Cardiac muscle cell (in vitro differentiated cells and primary cell): ENCODE results near the gene C1R. TPM values are rescaled to one million over a fixed set of nuclear protein-coding genes. Genes with fewer than 3 reads are reported as not detected.
A peak's percentile ranks its signal among the peaks of the same experiment; 100 is the strongest.
"Not testable (repeated sequence)": the region's sequence is repeated elsewhere in the genome, so short reads cannot be mapped to it uniquely, and the experiment has no call there.

Experiments used
- DNase-seq, 2 donors: peaks; one replicate each; pipeline versions ENCODE4 v3.0.0 to v3.0.0-alpha.2; 2010 to 2017; ENCODE audit warnings: low read depth in 1 of 2, low spot score in 1 of 2
- H3K27ac ChIP-seq: fragments of 200-600 bp; sonication (generic); 2 replicates; pipeline ENCODE4 v1.5.1; 2016
- H3K27me3 ChIP-seq: fragments of 200-600 bp; sonication (generic); 2 replicates; pipeline ENCODE4 v1.6.0; 2016; ENCODE audit warnings: control low read depth
- H3K36me3 ChIP-seq: fragments of 200-600 bp; sonication (generic); 2 replicates; pipeline ENCODE4 v1.5.1; 2016; ENCODE audit warnings: control low read depth
- H3K4me1 ChIP-seq: fragments of 200-600 bp; sonication (generic); 2 replicates; pipeline ENCODE4 v1.8.1; 2017; ENCODE audit warnings: low read depth, mild to moderate bottlenecking, mixed run types
- H3K4me3 ChIP-seq: fragments of 200-600 bp; sonication (generic); 2 replicates; pipeline ENCODE4 v1.5.1; 2016; ENCODE audit warnings: mild to moderate bottlenecking
- H3K9me3 ChIP-seq: fragments of 200-600 bp; sonication (generic); 2 replicates; pipeline ENCODE4 v1.5.1; 2017; ENCODE audit warnings: low read depth, mild to moderate bottlenecking, control low read depth
- polyA plus RNA-seq: library from polyadenylated mRNA; unstranded; fragments of >200 nt; fragmentation: Nextera tagmentation; extraction: Ambion mirVana; gene quantifications from 2 replicates; pipeline ENCODE4 v1.2.1, GENCODE V29; 2016
- total RNA-seq: library from RNA; depleted of rRNA; stranded (reverse); fragments of >200 nt; gene quantifications from 2 replicates; pipeline ENCODE4 v1.2.3, GENCODE V29; 2016
- TF ChIP-seq, protein P1 (sequence below): IDR thresholded peaks from 2 replicates; pipeline ENCODE4 v1.5.1; 2012; ENCODE audit warnings: low read depth, mild to moderate bottlenecking, low read length

C1R gene
- total and polyA plus RNA-seq, 2 experiments from 2014 or later: 1.5 to 2.4 TPM

DNA sequence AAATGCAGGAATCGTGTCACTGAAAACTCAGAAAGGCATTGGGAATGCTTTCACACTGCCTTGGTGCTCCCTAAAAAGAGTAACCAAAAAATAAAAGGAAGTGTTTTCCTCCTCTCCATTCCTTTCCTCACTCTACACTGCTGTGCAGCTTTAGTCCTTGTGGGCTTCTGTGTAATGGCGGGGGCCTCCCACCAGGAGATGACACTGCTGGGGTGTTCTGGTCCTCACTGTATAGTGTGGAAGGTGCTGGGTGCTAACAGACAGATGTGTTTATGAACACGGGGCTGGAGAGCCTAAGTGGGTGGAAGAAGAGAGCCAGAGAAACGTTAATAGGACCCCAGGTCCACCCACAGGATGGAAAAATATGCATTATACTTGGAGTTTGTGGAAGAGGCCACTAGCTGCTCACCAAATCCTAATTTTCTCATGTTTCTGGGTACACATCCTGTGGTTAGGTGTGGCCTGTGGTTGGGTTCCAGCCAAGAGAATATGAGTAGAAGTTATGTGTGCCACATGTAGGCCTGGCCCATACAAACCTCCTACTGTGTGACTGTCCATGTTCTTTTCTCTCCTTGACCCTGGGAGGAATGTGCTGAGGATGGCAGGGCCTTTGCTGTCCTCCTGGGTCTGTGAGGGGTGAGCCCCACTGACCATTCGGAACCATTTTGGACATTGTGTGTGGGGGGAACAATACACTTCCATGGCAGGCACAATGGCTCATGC, 45.7 kb downstream of the C1R start:
- no peak overlapping the region for H3K4me3 ChIP-seq
- TF ChIP-seq, protein P1, sequence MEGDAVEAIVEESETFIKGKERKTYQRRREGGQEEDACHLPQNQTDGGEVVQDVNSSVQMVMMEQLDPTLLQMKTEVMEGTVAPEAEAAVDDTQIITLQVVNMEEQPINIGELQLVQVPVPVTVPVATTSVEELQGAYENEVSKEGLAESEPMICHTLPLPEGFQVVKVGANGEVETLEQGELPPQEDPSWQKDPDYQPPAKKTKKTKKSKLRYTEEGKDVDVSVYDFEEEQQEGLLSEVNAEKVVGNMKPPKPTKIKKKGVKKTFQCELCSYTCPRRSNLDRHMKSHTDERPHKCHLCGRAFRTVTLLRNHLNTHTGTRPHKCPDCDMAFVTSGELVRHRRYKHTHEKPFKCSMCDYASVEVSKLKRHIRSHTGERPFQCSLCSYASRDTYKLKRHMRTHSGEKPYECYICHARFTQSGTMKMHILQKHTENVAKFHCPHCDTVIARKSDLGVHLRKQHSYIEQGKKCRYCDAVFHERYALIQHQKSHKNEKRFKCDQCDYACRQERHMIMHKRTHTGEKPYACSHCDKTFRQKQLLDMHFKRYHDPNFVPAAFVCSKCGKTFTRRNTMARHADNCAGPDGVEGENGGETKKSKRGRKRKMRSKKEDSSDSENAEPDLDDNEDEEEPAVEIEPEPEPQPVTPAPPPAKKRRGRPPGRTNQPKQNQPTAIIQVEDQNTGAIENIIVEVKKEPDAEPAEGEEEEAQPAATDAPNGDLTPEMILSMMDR: no peak
- DNase-seq: no peak

DNA sequence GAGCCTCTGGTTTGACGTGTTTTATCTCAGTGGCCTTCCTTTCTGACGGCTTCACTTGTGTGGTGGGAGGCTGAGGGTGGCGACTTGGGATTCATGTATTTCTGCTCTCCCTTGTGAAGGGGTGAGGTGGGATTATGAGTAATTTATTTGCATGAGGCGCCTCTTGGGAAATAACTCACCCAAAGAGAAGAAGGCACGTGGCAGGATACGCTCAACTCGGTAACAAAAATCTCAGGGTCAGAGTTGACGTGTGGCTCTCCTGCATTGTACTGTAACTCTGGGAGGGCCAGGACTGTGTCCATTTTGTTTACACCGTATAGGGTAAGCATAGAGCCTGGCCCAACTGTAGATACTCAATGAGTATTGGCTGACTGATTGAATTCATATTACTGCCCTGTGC, 46.3 kb downstream of the C1R start:
- Histone ChIP-seq H3K9me3 (no peaks in the 10 kb centered on the region), H3K4me3 (no peak overlapping the region), H3K27ac (no peak overlapping the region), H3K36me3 (no peaks in the 10 kb centered on the region), H3K4me1 (no peaks in the 10 kb centered on the region), H3K27me3 (no peaks in the 10 kb centered on the region)
- no peak for DNase-seq
- TF ChIP-seq, protein P1: no peak

More for the DNA sequence above, 45.7 kb downstream of the C1R start:
- H3K27me3 ChIP-seq: no peaks in the 10 kb centered on the region
- H3K9me3 ChIP-seq: no peaks in the 10 kb centered on the region
- no peak overlapping the region for H3K27ac ChIP-seq
- no peaks in the 10 kb centered on the region for H3K4me1 ChIP-seq
- no peaks in the 10 kb centered on the region for H3K36me3 ChIP-seq

DNA sequence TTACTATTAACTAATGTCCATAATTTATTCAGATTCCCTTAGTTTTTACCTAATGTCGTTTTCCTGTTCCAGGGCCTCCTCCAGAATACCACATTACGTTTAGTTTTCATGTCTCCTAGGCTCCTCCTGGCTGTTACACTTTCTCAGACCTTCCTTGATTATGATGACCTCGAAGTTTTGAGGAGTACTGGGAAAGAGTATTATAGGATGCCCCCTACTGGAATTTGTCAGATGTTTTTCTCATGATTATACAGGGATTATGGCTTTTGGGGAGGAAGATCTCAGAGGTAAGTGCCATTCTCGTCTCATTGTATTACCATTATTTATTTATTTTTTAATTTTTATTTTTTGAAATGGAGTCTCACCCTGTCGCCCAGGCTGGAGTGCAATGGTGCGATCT, 49.4 kb downstream of the C1R start:
- Histone ChIP-seq H3K4me3 (no peak overlapping the region), H3K36me3 (no peaks in the 10 kb centered on the region), H3K27me3 (no peaks in the 10 kb centered on the region), H3K27ac (no peak overlapping the region), H3K9me3 (no peaks in the 10 kb centered on the region), H3K4me1 (no peaks in the 10 kb centered on the region)
- TF ChIP-seq, protein P1: peak; percentile 50
- peak; percentile 32 to 69 for DNase-seq

DNA sequence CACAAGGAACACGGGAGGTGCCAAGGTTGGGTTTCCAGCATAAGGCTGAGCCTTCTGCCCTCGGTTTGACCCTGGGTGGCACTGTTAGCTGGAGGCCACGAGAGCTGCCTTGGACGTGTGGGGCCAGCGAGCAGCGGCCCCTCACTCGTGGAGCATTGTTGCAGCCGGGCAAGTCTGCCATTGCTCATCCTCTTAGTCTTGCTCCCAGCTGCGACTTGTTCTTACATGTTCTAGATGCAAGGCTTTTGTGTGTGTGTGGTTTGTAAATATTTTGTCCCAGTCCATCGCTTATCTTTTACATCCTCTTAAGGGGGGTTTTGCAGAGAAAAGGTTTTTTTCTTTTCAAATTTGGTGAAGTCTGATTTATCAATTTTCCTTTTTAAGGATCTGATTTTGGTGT, 52.8 kb downstream of the C1R start:
- H3K27ac ChIP-seq: no peak overlapping the region
- no peaks in the 10 kb centered on the region for H3K9me3 ChIP-seq
- H3K36me3 ChIP-seq: no peaks in the 10 kb centered on the region
- TF ChIP-seq, protein P1: no peak
- H3K4me1 ChIP-seq: no peaks in the 10 kb centered on the region
- H3K4me3 ChIP-seq: no peak overlapping the region
- H3K27me3 ChIP-seq: no peaks in the 10 kb centered on the region
- DNase-seq: no peak

DNA sequence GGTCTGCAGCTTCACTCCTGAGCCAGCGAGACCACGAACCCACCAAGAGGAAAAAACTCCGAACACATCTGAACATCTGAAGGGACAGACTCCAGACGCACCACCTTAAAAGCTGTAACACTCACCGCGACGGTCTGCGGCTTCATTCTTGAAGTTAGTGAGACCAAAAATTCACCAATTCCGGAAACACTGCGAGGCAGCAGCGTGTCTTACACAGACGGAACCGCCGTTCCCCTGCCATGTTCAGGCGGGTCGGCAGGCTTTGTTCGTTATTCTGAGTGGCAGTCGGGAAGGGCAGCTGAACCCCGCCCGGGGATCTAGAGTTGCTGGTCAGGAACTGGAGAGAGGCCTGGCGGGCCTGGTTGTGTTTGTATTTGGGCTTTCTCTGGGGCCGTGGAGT, 53.7 kb downstream of the C1R start:
- Histone ChIP-seq H3K27me3 (no peaks in the 10 kb centered on the region), H3K27ac (no peak overlapping the region), H3K4me1 (no peaks in the 10 kb centered on the region), H3K4me3 (no peak overlapping the region), H3K9me3 (no peaks in the 10 kb centered on the region), H3K36me3 (no peaks in the 10 kb centered on the region)
- TF ChIP-seq, protein P1: no peak
- no peak for DNase-seq

DNA sequence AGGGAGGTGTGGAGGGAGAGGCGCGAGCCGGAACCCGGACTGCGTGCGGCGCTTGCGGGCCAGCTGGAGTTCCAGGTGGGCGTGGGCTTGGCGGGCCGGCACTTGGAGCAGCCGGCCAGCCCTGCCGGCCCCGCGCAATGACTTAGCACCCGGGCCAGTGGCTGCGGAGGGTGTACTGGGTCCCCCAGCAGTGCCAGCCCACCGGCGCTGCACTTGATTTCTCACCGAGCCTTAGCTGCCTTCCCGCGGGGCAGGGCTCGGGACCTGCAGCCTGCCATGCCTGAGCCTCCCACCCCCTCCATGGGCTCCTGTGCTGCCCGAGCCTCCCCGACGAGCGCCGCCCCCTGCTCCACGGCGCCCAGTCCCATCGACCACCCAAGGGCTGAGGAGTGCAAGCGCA, 54.8 kb downstream of the C1R start:
- DNase-seq, H3K4me1 ChIP-seq, H3K36me3 ChIP-seq, H3K27ac ChIP-seq, H3K9me3 ChIP-seq, H3K4me3 ChIP-seq, H3K27me3 ChIP-seq: not testable (repeated sequence)
